Karpas-422 (cell line): ENCODE measurements around the gene MSH4. TPM values are rescaled to one million over a fixed set of nuclear protein-coding genes. Genes with fewer than 3 reads are reported as not detected.

Experiments
- DNase-seq: peaks from one replicate; pipeline ENCODE4 v3.0.0-alpha.2; 2015
- H2AFZ ChIP-seq: fragments of 200-600 bp; sonication (generic); 2 replicates; pipeline ENCODE4 v1.6.1; 2014; ENCODE audit warnings: antibody characterized with exemption, low read length, mixed read lengths
- H3K27ac ChIP-seq: fragments of 200-600 bp; sonication (generic); 2 replicates; pipeline ENCODE4 v1.5.1; 2014; ENCODE audit warnings: mild to moderate bottlenecking, low read length, moderate library complexity
- H3K27me3 ChIP-seq: fragments of 200-600 bp; sonication (generic); 2 replicates; pipeline ENCODE4 v1.6.1; 2014; ENCODE audit warnings: low read length, mixed read lengths
- H3K36me3 ChIP-seq: fragments of 200-600 bp; sonication (generic); 2 replicates; pipeline ENCODE4 v1.6.1; 2014; ENCODE audit warnings: low read length, mixed read lengths; ENCODE audit not compliant: insufficient read depth
- H3K4me1 ChIP-seq: fragments of 200-600 bp; sonication (generic); 2 replicates; pipeline ENCODE4 v1.6.1; 2014; ENCODE audit warnings: mild to moderate bottlenecking, low read length, mixed read lengths
- H3K4me2 ChIP-seq: fragments of 200-600 bp; sonication (generic); 2 replicates; pipeline ENCODE4 v1.6.1; 2014; ENCODE audit warnings: low read length, low read depth, mild to moderate bottlenecking; ENCODE audit not compliant: poor library complexity, severe bottlenecking
- H3K4me3 ChIP-seq: fragments of 200-600 bp; sonication (generic); 2 replicates; pipeline ENCODE4 v1.5.1; 2014; ENCODE audit warnings: mild to moderate bottlenecking, antibody characterized with exemption, low read length, mixed read lengths
- H3K79me2 ChIP-seq: fragments of 200-600 bp; sonication (generic); 2 replicates; pipeline ENCODE4 v1.6.1; 2014; ENCODE audit warnings: mild to moderate bottlenecking, low read length, mixed read lengths
- H3K9ac ChIP-seq: fragments of 200-600 bp; sonication (generic); 2 replicates; pipeline ENCODE4 v1.6.0; 2014; ENCODE audit warnings: low read length
- H3K9me2 ChIP-seq: fragments of 200-600 bp; sonication (generic), shearing (Covaris generic); replicated peaks from 2 replicates; pipeline ENCODE4 v1.6.0; 2014; ENCODE audit warnings: mild to moderate bottlenecking, low read length, moderate library complexity; ENCODE audit not compliant: insufficient read depth
- H3K9me3 ChIP-seq: fragments of 300-700, 200-600 bp; sonication (generic); 2 replicates; pipeline ENCODE4 v1.6.1; 2014; ENCODE audit warnings: low read length, mixed read lengths
- H4K20me1 ChIP-seq: fragments of 200-600 bp; sonication (generic); 2 replicates; pipeline ENCODE4 v1.6.1; 2014; ENCODE audit warnings: mild to moderate bottlenecking, antibody characterized with exemption, low read length, low read depth; ENCODE audit not compliant: insufficient read depth
- total RNA-seq: library from RNA; depleted of rRNA; stranded (reverse); fragments of >200 nt; shearing (Covaris generic); gene quantifications from 2 replicates; pipeline ENCODE4 v1.2.3, GENCODE V29; 2014; ENCODE audit warnings: low replicate concordance

MSH4 gene
- total RNA-seq, 1 experiment from 2014 or later = not detected

DNA sequence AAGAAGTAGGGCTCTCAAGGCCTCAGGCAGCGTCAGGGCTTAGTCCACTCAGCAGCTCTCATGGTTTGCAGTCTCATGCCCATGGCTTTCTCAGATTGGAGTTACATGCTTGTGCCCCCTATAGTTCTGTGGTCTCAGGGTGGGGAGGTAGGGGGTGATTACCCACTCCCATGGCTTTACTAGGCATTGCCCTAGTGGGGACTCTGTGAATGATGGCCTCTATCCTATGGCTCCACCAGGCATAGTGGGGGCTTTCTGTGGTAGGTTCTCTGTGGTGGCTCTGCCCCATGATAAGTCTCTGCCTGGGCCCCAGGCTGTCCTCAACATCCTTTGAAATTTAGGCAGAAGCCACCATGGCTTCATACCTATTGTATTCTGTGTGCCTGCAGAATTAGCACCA, 48.9 kb downstream of the MSH4 start:
- Histone ChIP-seq H3K27ac (no peak overlapping the region), H3K9ac (no peak overlapping the region), H3K36me3 (no peaks in the 10 kb centered on the region), H3K9me3 (no peaks in the 10 kb centered on the region), H3K79me2 (no peaks in the 10 kb centered on the region), H3K4me2 (no peak overlapping the region), H4K20me1 (no peaks in the 10 kb centered on the region), H3K4me3 (no peak overlapping the region), H3K9me2 (no peaks in the 10 kb centered on the region), H3K4me1 (no peaks in the 10 kb centered on the region), H2AFZ (no peak overlapping the region), H3K27me3 (no peaks in the 10 kb centered on the region)
- DNase-seq = no peak

DNA sequence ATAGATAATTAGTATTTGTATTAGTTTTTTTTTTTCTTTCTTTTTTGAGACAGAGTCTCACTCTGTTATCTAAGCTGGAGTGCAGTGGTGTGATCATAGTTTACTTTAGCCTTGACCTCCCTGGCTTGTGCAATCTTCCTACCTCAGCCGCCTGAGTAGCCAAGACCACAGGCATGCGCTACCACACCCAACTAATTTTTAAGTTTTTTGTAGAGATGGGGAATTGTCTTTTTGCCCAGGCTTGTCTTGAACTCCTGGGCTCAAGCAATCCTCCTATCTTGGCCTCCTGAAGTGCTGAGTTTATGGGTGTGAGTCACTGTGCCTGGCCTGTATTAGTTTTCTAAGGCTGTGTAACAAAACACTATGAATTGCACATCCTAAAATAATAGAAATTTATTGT, 58.3 kb downstream of the MSH4 start:
- Histone ChIP-seq H2AFZ (no peak overlapping the region), H3K4me2 (no peak overlapping the region), H4K20me1 (no peaks in the 10 kb centered on the region), H3K4me1 (no peaks in the 10 kb centered on the region), H3K9ac (no peak overlapping the region), H3K79me2 (no peaks in the 10 kb centered on the region), H3K9me2 (no peaks in the 10 kb centered on the region), H3K36me3 (no peaks in the 10 kb centered on the region), H3K4me3 (no peak overlapping the region), H3K9me3 (no peaks in the 10 kb centered on the region), H3K27me3 (no peaks in the 10 kb centered on the region), H3K27ac (no peak overlapping the region)
- DNase-seq = no peak

DNA sequence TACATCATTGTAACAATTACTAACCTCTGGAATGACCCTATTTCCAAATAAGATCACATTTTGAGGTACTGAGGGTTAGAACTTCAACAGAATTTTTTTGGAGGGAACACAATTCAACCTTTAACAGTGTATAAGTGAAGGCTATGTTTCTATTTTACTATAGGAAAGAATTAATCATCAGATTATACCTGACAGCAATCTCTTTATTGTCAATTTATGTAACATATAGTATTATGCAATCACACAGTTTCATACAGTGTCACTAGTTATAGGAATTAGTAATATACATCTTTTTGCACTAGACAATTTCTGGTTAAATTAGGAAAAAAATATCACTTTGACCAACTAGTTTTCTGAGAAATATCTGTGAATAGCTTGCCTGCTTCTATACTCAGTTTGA, 59.1 kb downstream of the MSH4 start:
- no peaks in the 10 kb centered on the region for H3K27me3 ChIP-seq
- no peaks in the 10 kb centered on the region for H3K9me2 ChIP-seq
- H3K36me3 ChIP-seq = no peaks in the 10 kb centered on the region
- H3K4me2 ChIP-seq = no peak overlapping the region
- no peak for DNase-seq
- H4K20me1 ChIP-seq = no peaks in the 10 kb centered on the region
- no peak overlapping the region for H3K27ac ChIP-seq
- no peak overlapping the region for H3K4me3 ChIP-seq
- H2AFZ ChIP-seq = no peak overlapping the region
- no peak overlapping the region for H3K9ac ChIP-seq
- no peaks in the 10 kb centered on the region for H3K4me1 ChIP-seq
- no peaks in the 10 kb centered on the region for H3K9me3 ChIP-seq
- H3K79me2 ChIP-seq = no peaks in the 10 kb centered on the region

GRCh38 chr1:75861831-75862230, 65.1 kb downstream of the MSH4 start:
- H3K9me3 ChIP-seq = no peaks in the 10 kb centered on the region
- no peaks in the 10 kb centered on the region for H3K9me2 ChIP-seq
- H3K79me2 ChIP-seq = no peaks in the 10 kb centered on the region
- no peak overlapping the region for H3K27ac ChIP-seq
- H3K27me3 ChIP-seq = no peaks in the 10 kb centered on the region
- DNase-seq = no peak
- no peak overlapping the region for H3K9ac ChIP-seq
- H2AFZ ChIP-seq = no peak overlapping the region
- H3K4me1 ChIP-seq = peaks cover 6% of the 10 kb centered on the region
- no peak overlapping the region for H3K4me2 ChIP-seq
- H3K36me3 ChIP-seq = no peaks in the 10 kb centered on the region
- no peaks in the 10 kb centered on the region for H4K20me1 ChIP-seq
- no peak overlapping the region for H3K4me3 ChIP-seq

DNA sequence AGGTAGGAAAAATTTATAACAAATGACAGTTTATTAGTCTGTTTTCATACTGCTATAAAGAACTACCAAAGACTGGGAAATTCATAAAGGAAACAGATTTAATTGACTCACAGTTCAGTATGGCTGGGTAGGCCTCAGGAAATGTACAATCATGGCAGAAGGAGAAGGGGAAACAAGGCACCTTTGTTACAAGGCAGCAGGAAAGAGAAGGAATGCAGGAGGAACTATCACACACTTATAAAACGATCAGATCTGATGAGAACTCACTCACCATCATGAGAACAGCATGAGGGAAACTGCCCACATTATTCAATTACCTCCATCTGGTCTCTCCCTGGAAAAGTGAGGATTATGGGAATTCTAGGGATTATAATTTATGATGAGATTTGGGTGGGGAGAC, 74.3 kb downstream of the MSH4 start:
- H3K36me3 ChIP-seq = no peaks in the 10 kb centered on the region
- H3K4me2 ChIP-seq = no peak overlapping the region
- no peaks in the 10 kb centered on the region for H4K20me1 ChIP-seq
- H3K4me1 ChIP-seq = no peaks in the 10 kb centered on the region
- no peak overlapping the region for H3K4me3 ChIP-seq
- H3K9ac ChIP-seq = no peak overlapping the region
- H3K27ac ChIP-seq = no peak overlapping the region
- no peaks in the 10 kb centered on the region for H3K9me2 ChIP-seq
- H2AFZ ChIP-seq = no peak overlapping the region
- no peaks in the 10 kb centered on the region for H3K9me3 ChIP-seq
- no peaks in the 10 kb centered on the region for H3K79me2 ChIP-seq
- no peak for DNase-seq
- no peaks in the 10 kb centered on the region for H3K27me3 ChIP-seq

- Histone ChIP-seq H3K9ac (no peak overlapping the region), H3K4me1 (no peaks in the 10 kb centered on the region), H3K4me2 (no peak overlapping the region), H3K9me3 (no peaks in the 10 kb centered on the region), H3K9me2 (no peaks in the 10 kb centered on the region), H3K27ac (no peak overlapping the region), H4K20me1 (no peaks in the 10 kb centered on the region), H3K36me3 (no peaks in the 10 kb centered on the region), H2AFZ (no peak overlapping the region), H3K79me2 (no peaks in the 10 kb centered on the region), H3K4me3 (no peak overlapping the region), H3K27me3 (no peaks in the 10 kb centered on the region)
- no peak for DNase-seq
Observed at GRCh38 chr1:75879985-75880384, 83.3 kb downstream of the MSH4 start.

DNA sequence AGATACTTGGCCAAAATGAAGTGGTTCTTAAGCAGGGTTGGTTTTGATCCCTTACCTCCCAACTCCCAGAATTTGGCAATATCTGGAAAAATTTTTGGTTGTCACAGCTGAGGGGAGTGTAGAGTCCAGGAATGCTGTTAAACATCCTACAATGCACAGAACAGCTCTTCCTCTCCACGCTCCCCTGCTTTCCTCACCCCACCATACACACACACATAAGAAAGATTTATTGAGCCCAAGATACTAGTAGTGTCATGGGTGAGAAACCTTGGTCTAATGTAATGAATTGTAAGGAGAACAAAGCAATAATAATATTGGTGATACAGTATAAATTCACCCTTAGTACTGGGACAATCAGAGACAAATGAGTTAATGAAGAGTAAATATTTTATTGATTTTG, 87.8 kb downstream of the MSH4 start:
- Histone ChIP-seq H3K9ac (no peak overlapping the region), H3K4me1 (no peaks in the 10 kb centered on the region), H3K4me3 (no peak overlapping the region), H3K36me3 (no peaks in the 10 kb centered on the region), H2AFZ (no peak overlapping the region), H4K20me1 (no peaks in the 10 kb centered on the region), H3K27me3 (no peaks in the 10 kb centered on the region), H3K79me2 (no peaks in the 10 kb centered on the region), H3K9me2 (no peaks in the 10 kb centered on the region), H3K9me3 (no peaks in the 10 kb centered on the region), H3K27ac (no peak overlapping the region), H3K4me2 (no peak overlapping the region)
- no peak for DNase-seq

DNA sequence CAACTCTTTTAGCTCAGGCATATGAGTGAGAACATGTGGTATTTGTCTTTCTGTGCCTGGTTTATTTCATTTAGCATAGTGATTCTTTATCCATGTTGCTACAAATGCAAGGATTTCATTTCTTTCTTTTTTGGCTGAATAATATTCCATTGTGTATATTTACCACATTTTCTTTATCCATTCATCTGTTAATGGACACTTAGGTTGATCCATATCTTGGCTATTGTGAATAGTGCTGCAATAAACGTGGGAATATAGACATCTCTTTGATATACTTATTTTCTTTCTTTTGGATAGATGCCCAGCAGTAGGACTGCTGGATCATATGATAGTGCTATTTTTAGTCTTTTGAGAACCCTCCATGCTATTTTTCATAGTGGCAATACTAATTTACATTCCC, 104.7 kb downstream of the MSH4 start:
- Histone ChIP-seq H3K27ac (no peak overlapping the region), H3K9ac (no peak overlapping the region), H3K4me2 (no peak overlapping the region), H3K9me3 (no peaks in the 10 kb centered on the region), H4K20me1 (no peaks in the 10 kb centered on the region), H3K79me2 (no peaks in the 10 kb centered on the region), H2AFZ (no peak overlapping the region), H3K4me3 (no peak overlapping the region), H3K9me2 (no peaks in the 10 kb centered on the region), H3K36me3 (no peaks in the 10 kb centered on the region), H3K27me3 (no peaks in the 10 kb centered on the region), H3K4me1 (no peaks in the 10 kb centered on the region)
- no peak for DNase-seq

GRCh38 chr1:75908717-75909152, 112.1 kb downstream of the MSH4 start:
- H3K79me2 ChIP-seq = no peaks in the 10 kb centered on the region
- DNase-seq = peak; percentile 76
- no peak overlapping the region for H3K4me2 ChIP-seq
- no peaks in the 10 kb centered on the region for H3K9me2 ChIP-seq
- H3K36me3 ChIP-seq = no peaks in the 10 kb centered on the region
- no peak overlapping the region for H3K9ac ChIP-seq
- no peaks in the 10 kb centered on the region for H3K27me3 ChIP-seq
- H3K9me3 ChIP-seq = no peaks in the 10 kb centered on the region
- no peaks in the 10 kb centered on the region for H4K20me1 ChIP-seq
- no peak overlapping the region for H3K27ac ChIP-seq
- H3K4me3 ChIP-seq = no peak overlapping the region
- H2AFZ ChIP-seq = no peak overlapping the region
- no peaks in the 10 kb centered on the region for H3K4me1 ChIP-seq
